ENCODE data around the gene ADNP2. TPM values are rescaled to one million over a fixed set of nuclear protein-coding genes. Genes with fewer than 3 reads are reported as not detected.

ADNP2 gene
- total RNA-seq, 1 experiment from 2014 or later = 40.5 TPM

DNA sequence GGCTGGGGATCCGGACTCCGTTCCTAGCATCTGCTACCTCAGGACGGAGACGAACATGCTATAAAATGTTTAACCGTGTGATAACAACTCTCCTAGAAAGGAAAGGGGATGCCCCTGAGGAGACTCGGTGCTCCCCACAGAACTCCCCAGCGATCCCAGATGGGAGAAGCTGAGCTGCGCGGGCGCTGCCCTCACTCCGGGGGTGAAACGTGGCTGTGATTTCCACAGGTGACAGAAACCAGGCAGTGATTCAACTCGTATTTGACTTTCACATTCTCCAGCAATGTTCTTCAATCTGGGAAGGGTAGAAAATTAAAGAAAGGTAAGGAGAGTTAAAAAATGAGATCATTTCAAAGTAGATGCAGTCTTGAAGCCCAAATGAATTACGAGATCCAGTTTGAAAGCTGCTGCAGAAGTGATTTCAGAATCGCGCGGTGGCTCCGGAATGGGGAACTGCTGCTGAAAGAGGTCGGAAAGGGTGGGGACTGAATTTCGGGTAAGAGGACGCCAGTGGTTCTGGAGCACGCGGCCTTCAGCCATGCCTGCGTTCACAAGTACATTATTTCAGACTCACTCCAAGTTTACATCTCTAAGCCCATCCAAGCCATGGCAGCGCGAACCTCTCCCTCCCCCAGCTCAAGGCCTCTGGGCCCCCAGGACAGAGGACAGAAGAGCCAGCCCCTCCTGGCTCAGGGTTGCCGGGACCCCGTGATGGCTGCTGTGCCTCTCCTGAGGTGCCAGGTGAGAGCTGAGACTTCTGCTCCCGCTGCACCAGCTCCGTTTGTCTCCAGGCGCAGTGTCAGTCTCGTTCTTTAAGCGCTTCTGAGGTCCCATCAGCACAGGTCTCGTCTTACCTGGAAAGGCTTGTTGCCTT, 39.5 kb downstream of the ADNP2 start:
- ChIA-PET POLR2A (no interaction called here), CTCF (no interaction called here)
- Histone ChIP-seq H3K4me1 (ENCODE audit: control insufficient read depth, insufficient read depth, low read length) (peaks cover 19% of the 10 kb centered on the region), H3K27me3 (ENCODE audit: control insufficient read depth, insufficient read depth, low read length) (no peaks in the 10 kb centered on the region), H3K9me3 (ENCODE audit: control insufficient read depth, insufficient read depth, low read depth, low read length) (no peaks in the 10 kb centered on the region), H3K4me3 (ENCODE audit: low read depth in 2 of 2, low read length in 2 of 2) (peak overlapping the region; percentile 79 to 81), H3K36me3 (ENCODE audit: control insufficient read depth, insufficient read depth, low read length) (no peaks in the 10 kb centered on the region), H3K27ac (ENCODE audit: low read length) (peak overlapping the region; percentile 88)
- no TSS peak for BruUV-seq (replicated peaks)
- TF ChIP-seq, protein P1, sequence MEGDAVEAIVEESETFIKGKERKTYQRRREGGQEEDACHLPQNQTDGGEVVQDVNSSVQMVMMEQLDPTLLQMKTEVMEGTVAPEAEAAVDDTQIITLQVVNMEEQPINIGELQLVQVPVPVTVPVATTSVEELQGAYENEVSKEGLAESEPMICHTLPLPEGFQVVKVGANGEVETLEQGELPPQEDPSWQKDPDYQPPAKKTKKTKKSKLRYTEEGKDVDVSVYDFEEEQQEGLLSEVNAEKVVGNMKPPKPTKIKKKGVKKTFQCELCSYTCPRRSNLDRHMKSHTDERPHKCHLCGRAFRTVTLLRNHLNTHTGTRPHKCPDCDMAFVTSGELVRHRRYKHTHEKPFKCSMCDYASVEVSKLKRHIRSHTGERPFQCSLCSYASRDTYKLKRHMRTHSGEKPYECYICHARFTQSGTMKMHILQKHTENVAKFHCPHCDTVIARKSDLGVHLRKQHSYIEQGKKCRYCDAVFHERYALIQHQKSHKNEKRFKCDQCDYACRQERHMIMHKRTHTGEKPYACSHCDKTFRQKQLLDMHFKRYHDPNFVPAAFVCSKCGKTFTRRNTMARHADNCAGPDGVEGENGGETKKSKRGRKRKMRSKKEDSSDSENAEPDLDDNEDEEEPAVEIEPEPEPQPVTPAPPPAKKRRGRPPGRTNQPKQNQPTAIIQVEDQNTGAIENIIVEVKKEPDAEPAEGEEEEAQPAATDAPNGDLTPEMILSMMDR (IDR thresholded peaks at IDR 0.05) = no peak
- TF ChIP-seq, protein P2, sequence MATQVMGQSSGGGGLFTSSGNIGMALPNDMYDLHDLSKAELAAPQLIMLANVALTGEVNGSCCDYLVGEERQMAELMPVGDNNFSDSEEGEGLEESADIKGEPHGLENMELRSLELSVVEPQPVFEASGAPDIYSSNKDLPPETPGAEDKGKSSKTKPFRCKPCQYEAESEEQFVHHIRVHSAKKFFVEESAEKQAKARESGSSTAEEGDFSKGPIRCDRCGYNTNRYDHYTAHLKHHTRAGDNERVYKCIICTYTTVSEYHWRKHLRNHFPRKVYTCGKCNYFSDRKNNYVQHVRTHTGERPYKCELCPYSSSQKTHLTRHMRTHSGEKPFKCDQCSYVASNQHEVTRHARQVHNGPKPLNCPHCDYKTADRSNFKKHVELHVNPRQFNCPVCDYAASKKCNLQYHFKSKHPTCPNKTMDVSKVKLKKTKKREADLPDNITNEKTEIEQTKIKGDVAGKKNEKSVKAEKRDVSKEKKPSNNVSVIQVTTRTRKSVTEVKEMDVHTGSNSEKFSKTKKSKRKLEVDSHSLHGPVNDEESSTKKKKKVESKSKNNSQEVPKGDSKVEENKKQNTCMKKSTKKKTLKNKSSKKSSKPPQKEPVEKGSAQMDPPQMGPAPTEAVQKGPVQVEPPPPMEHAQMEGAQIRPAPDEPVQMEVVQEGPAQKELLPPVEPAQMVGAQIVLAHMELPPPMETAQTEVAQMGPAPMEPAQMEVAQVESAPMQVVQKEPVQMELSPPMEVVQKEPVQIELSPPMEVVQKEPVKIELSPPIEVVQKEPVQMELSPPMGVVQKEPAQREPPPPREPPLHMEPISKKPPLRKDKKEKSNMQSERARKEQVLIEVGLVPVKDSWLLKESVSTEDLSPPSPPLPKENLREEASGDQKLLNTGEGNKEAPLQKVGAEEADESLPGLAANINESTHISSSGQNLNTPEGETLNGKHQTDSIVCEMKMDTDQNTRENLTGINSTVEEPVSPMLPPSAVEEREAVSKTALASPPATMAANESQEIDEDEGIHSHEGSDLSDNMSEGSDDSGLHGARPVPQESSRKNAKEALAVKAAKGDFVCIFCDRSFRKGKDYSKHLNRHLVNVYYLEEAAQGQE (IDR thresholded peaks at IDR 0.05; ENCODE audit: insufficient read depth in 1 of 2, low read depth in 2 of 2, low read length in 1 of 2) = no peak
- TF ChIP-seq TCF7L2 (IDR thresholded peaks at IDR 0.05; ENCODE audit: low read depth, low read length) = no peak
- no peak for TF ChIP-seq POLR2AphosphoS5 (IDR thresholded peaks at IDR 0.05; ENCODE audit: low read depth, low read length)
- TF ChIP-seq SIN3A (IDR thresholded peaks at IDR 0.05; ENCODE audit: borderline replicate concordance, insufficient read depth, low read depth, low read length) = no peak
- DNase-seq (ENCODE audit: low read depth, low spot score) (no peak), ATAC-seq (peak; percentile 14; the same call in 1 of the 2 replicates)
- intact Hi-C loops (cut with micrococcal nuclease; ENCODE audit: unreplicated experiment) = loop anchor here (10.0 kb wide), 1 partner anchor 174 kb away; no protein-coding TSS in a partner anchor
- in situ Hi-C loops (cut with HindIII; ENCODE audit: low pct_unique_long_range_greater_than_20kb, low sequenced_read_pairs) = no loop called here

DNA sequence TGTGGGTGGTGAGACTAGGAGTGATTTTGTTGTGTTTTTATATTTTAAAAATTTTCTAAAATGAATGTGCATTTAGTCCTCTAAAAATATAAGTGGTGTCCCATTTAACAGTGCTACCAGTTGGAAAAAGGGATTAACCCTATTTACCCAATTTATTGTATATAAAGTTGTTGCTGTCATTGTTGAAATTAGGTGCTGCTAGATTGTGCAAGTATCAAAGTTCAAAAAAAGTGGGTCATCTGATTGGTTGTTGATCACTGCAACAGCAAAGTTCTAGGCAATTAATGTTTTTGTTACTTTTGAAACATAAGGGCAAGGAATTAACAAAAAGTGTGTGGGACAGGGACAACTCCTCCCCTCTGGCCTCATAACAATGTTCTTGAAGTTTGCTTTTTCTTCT, 40.6 kb downstream of the ADNP2 start:
- Histone ChIP-seq H3K36me3 (ENCODE audit: control insufficient read depth, insufficient read depth, low read length) (no peaks in the 10 kb centered on the region), H3K4me3 (ENCODE audit: low read depth in 2 of 2, low read length in 2 of 2) (no peak overlapping the region), H3K27me3 (ENCODE audit: control insufficient read depth, insufficient read depth, low read length) (no peaks in the 10 kb centered on the region), H3K27ac (ENCODE audit: low read length) (no peak overlapping the region), H3K9me3 (ENCODE audit: control insufficient read depth, insufficient read depth, low read depth, low read length) (no peaks in the 10 kb centered on the region), H3K4me1 (ENCODE audit: control insufficient read depth, insufficient read depth, low read length) (peaks cover 19% of the 10 kb centered on the region)
- POLR2A ChIA-PET = no interaction called here
- TF ChIP-seq SIN3A (IDR thresholded peaks at IDR 0.05; ENCODE audit: borderline replicate concordance, insufficient read depth, low read depth, low read length) (no peak), POLR2AphosphoS5 (IDR thresholded peaks at IDR 0.05; ENCODE audit: low read depth, low read length) (no peak), TCF7L2 (IDR thresholded peaks at IDR 0.05; ENCODE audit: low read depth, low read length) (no peak)
- TF ChIP-seq, protein P1 (IDR thresholded peaks at IDR 0.05) = no peak
- TF ChIP-seq, protein P2 (IDR thresholded peaks at IDR 0.05; ENCODE audit: insufficient read depth in 1 of 2, low read depth in 2 of 2, low read length in 1 of 2) = no peak
- in situ Hi-C loops (cut with HindIII; ENCODE audit: low pct_unique_long_range_greater_than_20kb, low sequenced_read_pairs) (no loop called here), intact Hi-C loops (cut with micrococcal nuclease; ENCODE audit: unreplicated experiment) (loop anchor here (10.0 kb wide), 2 partner anchors 115 to 175 kb away; partner anchors contain the start of gene RBFA)
- CTCF ChIA-PET = no interaction called here
- BruUV-seq (replicated peaks) = no TSS peak
- no peak for DNase-seq (ENCODE audit: low read depth, low spot score)
- ATAC-seq = no peak
